SK-N-MC (cell line): ENCODE results near the gene FGD5.

Source experiments
- EZH2 ChIP-seq: fragments of 200-600 bp; sonication (generic); IDR thresholded peaks from one replicate; pipeline ENCODE4 v1.6.1; 2017; ENCODE audit warnings: antibody characterized with exemption
- FOXP2 ChIP-seq: optimal IDR thresholded peaks from 2 replicates; pipeline ENCODE3; 2011; ENCODE audit warnings: mild to moderate bottlenecking, moderate library complexity; ENCODE audit not compliant: insufficient read depth; ENCODE audit errors: extremely low read length, control extremely low read depth
- POLR2AphosphoS5 ChIP-seq: IDR thresholded peaks from 2 replicates; pipeline ENCODE4 v1.6.1; 2012; ENCODE audit warnings: mild to moderate bottlenecking, low read depth, low read length, borderline replicate concordance

- TF ChIP-seq POLR2AphosphoS5 = no peak
- TF ChIP-seq EZH2 = no peak
- TF ChIP-seq FOXP2 = no peak
Observed at GRCh38 chr3:14775563-14775962, 43.2 kb upstream of the FGD5 start.
